Natural killer cell (primary cell): ENCODE data around the gene TMEM87B. TPM values are rescaled to one million over a fixed set of nuclear protein-coding genes. Genes with fewer than 3 reads are reported as not detected.

Experiments used
- ATAC-seq, 3 donors: fragments of 150-1000 bp in 2 of 3; fragments of 200-7000 bp in 1 of 3; cut with Tn5 transposase; 1 replicate in 1 of 3; 2 replicates in 2 of 3; pipeline ENCODE4 v1.10.0; 2021; ENCODE audit warnings: mild to moderate bottlenecking in 2 of 3, moderate library complexity in 2 of 3
- DNase-seq, 2 donors: peaks; one replicate each; pipeline versions ENCODE4 v3.0.0 to v3.0.0-alpha.2; 2013 to 2021; ENCODE audit warnings: mixed read lengths in 1 of 2
- H3K27ac ChIP-seq: one replicate; pipeline ENCODE4 v1.5.1; 2013; ENCODE audit warnings: mild to moderate bottlenecking, low read length
- H3K27me3 ChIP-seq: one replicate; pipeline ENCODE4 v1.6.1; 2013; ENCODE audit warnings: low read length; ENCODE audit not compliant: control insufficient read depth, insufficient read depth
- H3K36me3 ChIP-seq: one replicate; pipeline ENCODE4 v1.6.1; 2013; ENCODE audit warnings: low read length; ENCODE audit not compliant: control insufficient read depth, insufficient read depth
- H3K4me1 ChIP-seq: one replicate; pipeline ENCODE4 v1.6.1; 2013; ENCODE audit warnings: low read length; ENCODE audit not compliant: control insufficient read depth, insufficient read depth
- H3K4me3 ChIP-seq: one replicate; pipeline ENCODE4 v1.5.1; 2013; ENCODE audit warnings: low read length
- H3K9me3 ChIP-seq: one replicate; pipeline ENCODE4 v1.6.1; 2013; ENCODE audit warnings: low read length; ENCODE audit not compliant: control insufficient read depth, insufficient read depth
- H3K27ac Mint-ChIP-seq, 2 donors: one replicate each; pipeline ENCODE4 v1.8.0; 2022; ENCODE audit warnings: mild to moderate bottlenecking in 2 of 2, mixed read lengths in 2 of 2, moderate library complexity in 1 of 2
- H3K27me3 Mint-ChIP-seq, 2 donors: one replicate each; pipeline ENCODE4 v1.8.0; 2022; ENCODE audit warnings: low read depth in 2 of 2, mixed read lengths in 2 of 2
- H3K36me3 Mint-ChIP-seq: one replicate; pipeline ENCODE4 v1.8.0; 2022; ENCODE audit warnings: mixed read lengths
- H3K4me1 Mint-ChIP-seq, 2 donors: one replicate each; pipeline ENCODE4 v1.8.0; 2022; ENCODE audit warnings: mixed read lengths in 2 of 2
- H3K4me3 Mint-ChIP-seq: one replicate; pipeline ENCODE4 v1.8.0; 2022; ENCODE audit warnings: mild to moderate bottlenecking, moderate library complexity, mixed read lengths
- H3K9me3 Mint-ChIP-seq, 2 donors: one replicate each; pipeline ENCODE4 v1.8.0; 2022; ENCODE audit warnings: mixed read lengths in 2 of 2
- CTCF ChIP-seq: fragments of 200-600 bp; IDR thresholded peaks from one replicate; pipeline ENCODE4 v1.8.0; 2022; ENCODE audit warnings: antibody characterized with exemption
- WGBS: methylation state at CpG from one replicate; pipeline ENCODE4 v1.1.7; 2013; ENCODE audit warnings: missing lambda C conversion rate; ENCODE audit not compliant: insufficient coverage; 5-methylcytosine and 5-hydroxymethylcytosine counted together
- intact Hi-C: fragments of 100-400 bp; cut with micrococcal nuclease; formaldehyde crosslinking; loops from one replicate; pipeline ENCODE4 v1.14.2; 2022
- total RNA-seq, 4 donors: library from RNA; stranded (reverse); fragments of 120-200 nt in 1 of 4; gene quantifications; one replicate each; pipeline versions ENCODE4 v1.2.3 to v1.2.4, GENCODE V29; 2013 to 2022

TMEM87B gene
- total RNA-seq, 3 donors from 2014 or later (not counting 1 experiment from before 2014, with no cell fraction given): 9.6 to 15.7 (median 13.6) TPM

DNA sequence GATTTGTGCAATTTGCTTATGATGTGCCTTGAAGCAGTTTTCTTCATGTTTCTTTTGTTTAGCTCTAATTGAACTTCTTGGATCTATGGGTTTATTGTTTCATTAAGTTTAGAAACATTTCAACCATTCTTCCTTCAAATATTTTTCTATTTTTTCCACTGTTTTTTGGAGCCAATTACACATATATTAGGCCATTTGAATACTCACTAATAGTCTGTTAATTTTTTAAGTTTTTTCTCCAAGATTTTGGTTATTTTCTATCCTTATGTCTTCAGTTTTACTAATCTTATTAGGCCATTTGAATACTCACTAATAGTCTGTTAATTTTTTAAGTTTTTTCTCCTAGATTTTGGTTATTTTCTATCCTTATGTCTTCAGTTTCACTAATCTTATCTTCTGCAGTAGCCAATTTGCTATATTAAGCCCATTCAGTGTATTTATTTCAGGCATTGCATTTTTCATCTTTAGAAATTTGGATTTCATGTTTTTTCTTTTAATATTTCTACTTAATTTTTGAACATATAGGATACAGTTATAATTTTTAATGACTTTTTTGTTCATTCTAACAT is 9.5 kb upstream of the TMEM87B start:
- Histone ChIP-seq H3K27me3 (no peaks in the 10 kb centered on the region), H3K9me3 (no peaks in the 10 kb centered on the region), H3K4me3 (no peak overlapping the region), H3K4me1 (no peaks in the 10 kb centered on the region), H3K27ac (no peak overlapping the region), H3K36me3 (no peaks in the 10 kb centered on the region)
- Mint-ChIP-seq H3K9me3 (no peaks in the 10 kb centered on the region), H3K4me1 (peaks cover 0 to 6% of the 10 kb centered on the region in 2 donors), H3K36me3 (no peaks in the 10 kb centered on the region), H3K4me3 (no peak overlapping the region), H3K27ac (no peak overlapping the region), H3K27me3 (peaks cover 6 to 9% of the 10 kb centered on the region in 2 donors)
- no peak for DNase-seq
- no peak for ATAC-seq
- no peak for TF ChIP-seq CTCF
- intact Hi-C loops: no loop called here

DNA sequence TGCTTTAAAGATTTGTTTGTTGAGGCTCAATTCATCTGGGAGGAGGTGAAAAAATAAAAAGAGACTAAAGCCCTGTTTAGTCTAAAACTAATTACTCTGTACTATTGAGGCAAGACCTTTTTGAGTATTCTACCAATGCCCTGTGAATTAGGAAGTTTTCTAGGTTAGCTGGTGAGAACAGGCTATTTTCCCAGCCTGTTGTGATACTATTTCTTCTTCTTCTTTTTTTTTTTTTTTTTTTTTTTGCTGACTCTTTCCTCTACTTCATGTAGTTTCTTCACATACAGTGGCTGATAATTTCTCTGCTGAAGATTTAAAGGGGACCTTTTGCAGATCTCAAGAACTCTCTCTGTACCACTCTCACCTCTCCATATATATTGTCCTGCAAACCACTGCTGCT is 8.8 kb upstream of the TMEM87B start:
- Mint-ChIP-seq H3K4me3 (no peak overlapping the region), H3K36me3 (no peaks in the 10 kb centered on the region), H3K9me3 (no peaks in the 10 kb centered on the region), H3K4me1 (peaks cover 0 to 6% of the 10 kb centered on the region in 2 donors), H3K27me3 (peaks cover 6 to 9% of the 10 kb centered on the region in 2 donors), H3K27ac (no peak overlapping the region)
- intact Hi-C loops: no loop called here
- H3K27ac ChIP-seq: no peak overlapping the region
- H3K9me3 ChIP-seq: no peaks in the 10 kb centered on the region
- no peaks in the 10 kb centered on the region for H3K36me3 ChIP-seq
- DNase-seq (no peak), ATAC-seq (no peak)
- TF ChIP-seq CTCF: no peak
- no peak overlapping the region for H3K4me3 ChIP-seq
- no peaks in the 10 kb centered on the region for H3K4me1 ChIP-seq
- H3K27me3 ChIP-seq: no peaks in the 10 kb centered on the region

GRCh38 chr2:112047537-112048235 is 7.4 kb upstream of the TMEM87B start:
- no peak overlapping the region for H3K4me3 ChIP-seq
- Mint-ChIP-seq H3K27me3 (peaks cover 6 to 9% of the 10 kb centered on the region in 2 donors), H3K27ac (no peak overlapping the region), H3K4me1 (peaks cover 0 to 6% of the 10 kb centered on the region in 2 donors), H3K36me3 (no peaks in the 10 kb centered on the region), H3K4me3 (no peak overlapping the region), H3K9me3 (no peaks in the 10 kb centered on the region)
- intact Hi-C loops: loop anchor here (1.0 kb wide), 1 partner anchor 160 kb away; no protein-coding TSS in a partner anchor
- WGBS: 99% methylated on average over 4 of the region's 7 CpGs
- H3K4me1 ChIP-seq: no peaks in the 10 kb centered on the region
- TF ChIP-seq CTCF: no peak
- H3K27me3 ChIP-seq: no peaks in the 10 kb centered on the region
- H3K27ac ChIP-seq: no peak overlapping the region
- H3K9me3 ChIP-seq: no peaks in the 10 kb centered on the region
- DNase-seq (no peak), ATAC-seq (no peak)
- H3K36me3 ChIP-seq: no peaks in the 10 kb centered on the region

DNA sequence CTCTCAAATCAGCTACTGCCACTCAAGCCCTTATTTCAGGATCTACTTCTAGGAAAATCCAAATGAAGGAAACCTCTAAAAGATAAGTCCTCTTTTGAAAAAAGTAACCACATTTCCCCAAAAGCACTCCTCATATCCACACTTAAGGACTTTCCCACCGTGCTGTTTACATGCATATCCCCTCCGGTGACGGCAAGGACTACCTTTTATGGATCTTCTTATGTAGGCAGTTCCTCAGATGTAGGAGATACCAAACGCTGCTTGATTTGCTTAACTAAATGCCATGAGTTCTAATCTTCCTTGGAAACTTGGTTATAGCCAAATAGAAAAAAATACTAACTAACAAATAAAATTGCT is 6.9 kb upstream of the TMEM87B start:
- Mint-ChIP-seq H3K27me3 (peaks cover 6 to 9% of the 10 kb centered on the region in 2 donors), H3K27ac (no peak overlapping the region), H3K4me1 (peaks cover under 1 to 7% of the 10 kb centered on the region in 2 donors), H3K36me3 (no peaks in the 10 kb centered on the region), H3K4me3 (no peak overlapping the region), H3K9me3 (no peaks in the 10 kb centered on the region)
- no peak for TF ChIP-seq CTCF
- Histone ChIP-seq H3K36me3 (no peaks in the 10 kb centered on the region), H3K27me3 (no peaks in the 10 kb centered on the region), H3K4me3 (no peak overlapping the region), H3K4me1 (no peaks in the 10 kb centered on the region), H3K27ac (no peak overlapping the region), H3K9me3 (no peaks in the 10 kb centered on the region)
- intact Hi-C loops: loop anchor here (1.0 kb wide), 1 partner anchor 161 kb away; no protein-coding TSS in a partner anchor
- 54% methylated on average over 4 of the region's 4 CpGs for WGBS
- no peak for DNase-seq
- ATAC-seq: no peak
